ENCODE results near the gene ADARB2. TPM values are rescaled to one million over a fixed set of nuclear protein-coding genes. Genes with fewer than 3 reads are reported as not detected.

ADARB2 gene
- polyA plus RNA-seq, 3 donors, result not detected

GRCh38 chr10:1363446-1364121 is 373.7 kb downstream of the ADARB2 start:
- H3K9me3 ChIP-seq (replicated peaks in 1 of 2; ENCODE audit: control insufficient read depth in 1 of 2, insufficient read depth in 1 of 2, low read length in 2 of 2), result no peaks in the 10 kb centered on the region
- DNase-seq, result no peak
- no peak overlapping the region for H3K4me3 Mint-ChIP-seq
- intact Hi-C loops (cut with micrococcal nuclease), result no loop called here
- no peaks in the 10 kb centered on the region for H3K4me1 Mint-ChIP-seq
- no peaks in the 10 kb centered on the region for H3K79me2 ChIP-seq (ENCODE audit: insufficient read depth, low read length)
- no peak overlapping the region for H3K4me2 ChIP-seq (replicated peaks; ENCODE audit: extremely low read depth, low read length, poor library complexity, severe bottlenecking)
- no peak overlapping the region for H3K9ac ChIP-seq (ENCODE audit: insufficient read depth, low read length, poor library complexity, severe bottlenecking)
- no peaks in the 10 kb centered on the region for H3K4me1 ChIP-seq (ENCODE audit: control insufficient read depth in 1 of 2, insufficient read depth in 2 of 2, low read length in 2 of 2)
- H3K4me3 ChIP-seq (replicated peaks in 1 of 3; ENCODE audit: low read depth in 2 of 3, low read length in 3 of 3), result no peak overlapping the region
- 43% methylated on average over 63 of the region's 63 CpGs for WGBS (ENCODE audit: insufficient coverage)
- H3K27me3 ChIP-seq (ENCODE audit: control insufficient read depth in 2 of 2, insufficient read depth in 2 of 2, low read length in 2 of 2), result peaks cover 0 to 19% of the 10 kb centered on the region in 2 donors
- H3K9me3 Mint-ChIP-seq, result peaks cover 0 to 2% (median 2%) of the 10 kb centered on the region in 7 donors
- H3K36me3 ChIP-seq (replicated peaks in 1 of 2; ENCODE audit: control insufficient read depth in 1 of 2, insufficient read depth in 2 of 2, low read length in 2 of 2), result no peaks in the 10 kb centered on the region
- H4K20me1 ChIP-seq (ENCODE audit: insufficient read depth, low read length), result no peaks in the 10 kb centered on the region
- peaks cover 8 to 51% (median 25%) of the 10 kb centered on the region in 3 donors for H3K27me3 Mint-ChIP-seq (ENCODE audit: low read depth in 3 of 3)
- no peaks in the 10 kb centered on the region for H3K36me3 Mint-ChIP-seq
- H3K27ac ChIP-seq (ENCODE audit: low read depth in 1 of 2, low read length in 2 of 2), result no peak overlapping the region
- no peak for TF ChIP-seq CTCF (IDR thresholded peaks at IDR 0.05)
- H3K27ac Mint-ChIP-seq, result no peak overlapping the region
- H2AFZ ChIP-seq (ENCODE audit: insufficient read depth, low read depth, low read length, poor library complexity, severe bottlenecking), result no peak overlapping the region

- no peak overlapping the region for H3K9ac ChIP-seq (ENCODE audit: insufficient read depth, low read length, poor library complexity, severe bottlenecking)
- H3K27me3 ChIP-seq (ENCODE audit: control insufficient read depth in 2 of 2, insufficient read depth in 2 of 2, low read length in 2 of 2), result peaks cover 0 to 19% of the 10 kb centered on the region in 2 donors
- Mint-ChIP-seq H3K9me3 (peaks cover 0 to 2% (median 2%) of the 10 kb centered on the region in 7 donors), H3K4me3 (no peak overlapping the region), H3K27me3 (ENCODE audit: low read depth in 3 of 3) (peaks cover 8 to 51% (median 25%) of the 10 kb centered on the region in 3 donors), H3K4me1 (no peaks in the 10 kb centered on the region), H3K27ac (no peak overlapping the region), H3K36me3 (no peaks in the 10 kb centered on the region)
- no peaks in the 10 kb centered on the region for H4K20me1 ChIP-seq (ENCODE audit: insufficient read depth, low read length)
- H3K4me3 ChIP-seq (replicated peaks in 1 of 3; ENCODE audit: low read depth in 2 of 3, low read length in 3 of 3), result no peak overlapping the region
- TF ChIP-seq CTCF (IDR thresholded peaks at IDR 0.05), result no peak
- 52% methylated on average over 98 of the region's 101 CpGs for WGBS (ENCODE audit: insufficient coverage)
- DNase-seq, result no peak
- intact Hi-C loops (cut with micrococcal nuclease), result no loop called here
- H3K4me2 ChIP-seq (replicated peaks; ENCODE audit: extremely low read depth, low read length, poor library complexity, severe bottlenecking), result no peak overlapping the region
- no peaks in the 10 kb centered on the region for H3K36me3 ChIP-seq (replicated peaks in 1 of 2; ENCODE audit: control insufficient read depth in 1 of 2, insufficient read depth in 2 of 2, low read length in 2 of 2)
- H2AFZ ChIP-seq (ENCODE audit: insufficient read depth, low read depth, low read length, poor library complexity, severe bottlenecking), result no peak overlapping the region
- no peaks in the 10 kb centered on the region for H3K4me1 ChIP-seq (ENCODE audit: control insufficient read depth in 1 of 2, insufficient read depth in 2 of 2, low read length in 2 of 2)
- H3K79me2 ChIP-seq (ENCODE audit: insufficient read depth, low read length), result no peaks in the 10 kb centered on the region
- no peaks in the 10 kb centered on the region for H3K9me3 ChIP-seq (replicated peaks in 1 of 2; ENCODE audit: control insufficient read depth in 1 of 2, insufficient read depth in 1 of 2, low read length in 2 of 2)
- no peak overlapping the region for H3K27ac ChIP-seq (ENCODE audit: low read depth in 1 of 2, low read length in 2 of 2)
These were observed 374.5 kb downstream of the ADARB2 start for GRCh38 chr10:1362589-1363445.
